ENCODE measurements around the gene CDC42SE2. TPM values are rescaled to one million over a fixed set of nuclear protein-coding genes. Genes with fewer than 3 reads are reported as not detected.
"Not testable (repeated sequence)": the region's sequence is repeated elsewhere in the genome, so short reads cannot be mapped to it uniquely, and the experiment has no call there.

CDC42SE2 gene
- polyA plus RNA-seq, 3 donors, result 54.7 to 61.1 (median 56.1) TPM

DNA sequence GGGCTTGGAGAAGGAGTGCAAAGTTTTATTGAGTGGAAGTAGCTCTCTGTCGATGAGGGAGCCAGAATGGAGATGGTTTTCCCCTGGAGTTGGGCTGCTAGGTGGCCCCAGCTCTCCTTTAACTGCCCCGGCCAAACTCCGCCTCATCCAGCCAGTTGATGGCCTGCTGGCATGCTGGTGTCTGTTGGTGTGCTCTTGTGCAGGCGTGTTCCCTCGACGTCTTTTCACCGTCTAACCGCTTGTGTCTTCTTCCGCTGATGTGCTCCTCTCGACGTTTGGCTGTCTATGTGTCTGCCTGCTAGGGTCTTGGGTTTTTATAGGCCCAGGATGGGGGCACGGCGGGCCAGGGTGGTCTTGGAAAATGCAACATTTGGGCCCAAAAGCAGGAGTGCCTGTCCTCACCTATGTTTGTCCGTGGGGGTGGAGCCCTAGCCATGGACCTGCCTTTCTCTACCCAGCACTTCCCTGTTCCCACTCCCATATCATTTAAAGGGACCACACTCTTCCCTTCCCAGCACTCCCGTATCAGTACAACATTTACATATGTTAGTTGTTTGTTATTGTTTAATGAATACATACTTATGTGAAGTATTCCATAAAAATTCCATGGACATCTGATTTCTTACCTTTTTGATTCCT lies 97.9 kb downstream of the CDC42SE2 start:
- DNase-seq (ENCODE audit: low read depth in 3 of 3, low spot score in 2 of 3), result no peak

DNA sequence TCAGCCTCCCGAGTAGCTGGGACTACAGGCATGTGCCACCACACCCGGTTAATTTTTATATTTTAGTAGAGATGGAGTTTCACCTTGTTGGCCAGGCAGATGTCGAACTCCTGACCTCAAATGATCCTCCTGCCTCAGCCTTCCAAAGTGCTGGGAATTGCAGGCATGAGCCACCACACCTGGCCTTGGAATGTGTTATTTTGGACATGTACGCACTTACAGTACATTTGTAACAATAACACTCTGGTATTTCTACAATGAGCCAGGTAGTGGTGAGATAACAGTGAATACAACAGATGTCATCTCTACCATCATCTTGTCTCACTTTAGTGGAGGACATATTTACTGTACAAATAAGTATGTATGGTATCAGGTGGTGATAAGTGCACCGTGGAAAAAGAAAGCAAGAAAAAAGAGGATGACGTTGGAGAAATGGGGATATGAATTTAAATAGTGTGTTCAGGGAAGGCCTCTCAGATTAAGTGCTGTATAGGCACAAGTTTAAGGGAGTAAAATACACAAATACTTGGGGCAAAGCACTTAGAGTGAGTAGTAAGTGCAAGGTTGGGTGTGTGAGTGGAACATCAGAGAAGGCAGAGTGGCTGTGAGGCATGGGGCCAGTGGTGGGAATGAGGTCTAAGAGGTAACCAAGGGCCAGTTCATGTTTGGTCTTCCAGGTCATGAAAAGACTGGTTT lies 100.1 kb downstream of the CDC42SE2 start:
- DNase-seq (ENCODE audit: low read depth in 3 of 3, low spot score in 2 of 3), result no peak

DNA sequence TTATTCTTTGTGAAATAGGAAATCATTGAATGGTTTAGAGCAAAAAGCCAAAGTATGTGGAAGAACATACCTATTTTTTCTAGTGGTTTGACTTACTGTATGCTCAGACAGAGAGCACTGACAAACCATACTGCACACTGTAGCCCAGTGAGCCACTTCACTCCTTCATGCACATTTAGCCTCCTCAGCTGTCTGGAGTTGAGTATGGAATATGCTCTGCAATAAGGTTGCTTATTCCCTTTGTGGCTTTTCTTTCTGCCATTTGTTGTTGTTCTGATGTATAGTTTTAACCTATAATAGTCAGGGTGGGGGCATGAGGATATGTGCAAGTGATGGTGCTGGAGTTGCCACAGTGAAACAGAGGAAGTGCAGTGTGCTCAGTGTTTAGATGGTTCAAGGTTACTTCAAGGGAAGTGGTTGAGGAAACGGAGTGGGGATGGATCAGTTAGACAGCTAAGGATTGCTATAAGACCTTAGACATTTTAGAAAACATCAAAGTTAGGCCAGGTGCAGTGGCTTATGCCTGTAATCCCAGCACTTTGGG lies 100.7 kb downstream of the CDC42SE2 start:
- DNase-seq (ENCODE audit: low read depth in 3 of 3, low spot score in 2 of 3), result no peak

DNA sequence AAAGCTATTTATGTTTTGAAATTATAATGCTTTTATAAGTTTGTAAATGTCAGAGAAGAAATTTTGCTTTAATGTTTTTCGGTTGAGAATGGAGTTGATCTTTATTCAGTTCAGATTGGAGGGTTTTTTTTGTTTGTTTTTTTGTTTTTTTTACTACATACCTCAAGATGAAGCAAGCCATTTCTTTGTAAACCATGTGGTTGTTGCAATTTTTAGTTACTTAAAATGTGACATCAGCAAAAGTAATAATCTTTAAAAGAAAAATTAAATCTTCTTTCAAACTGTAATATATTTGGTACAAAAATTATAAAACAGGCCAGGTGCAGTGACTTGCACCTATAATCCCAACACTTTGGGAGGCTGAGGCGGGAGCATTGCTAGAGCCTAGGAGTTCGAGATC lies 102.6 kb downstream of the CDC42SE2 start:
- DNase-seq (ENCODE audit: low read depth in 3 of 3, low spot score in 2 of 3), result no peak

DNA sequence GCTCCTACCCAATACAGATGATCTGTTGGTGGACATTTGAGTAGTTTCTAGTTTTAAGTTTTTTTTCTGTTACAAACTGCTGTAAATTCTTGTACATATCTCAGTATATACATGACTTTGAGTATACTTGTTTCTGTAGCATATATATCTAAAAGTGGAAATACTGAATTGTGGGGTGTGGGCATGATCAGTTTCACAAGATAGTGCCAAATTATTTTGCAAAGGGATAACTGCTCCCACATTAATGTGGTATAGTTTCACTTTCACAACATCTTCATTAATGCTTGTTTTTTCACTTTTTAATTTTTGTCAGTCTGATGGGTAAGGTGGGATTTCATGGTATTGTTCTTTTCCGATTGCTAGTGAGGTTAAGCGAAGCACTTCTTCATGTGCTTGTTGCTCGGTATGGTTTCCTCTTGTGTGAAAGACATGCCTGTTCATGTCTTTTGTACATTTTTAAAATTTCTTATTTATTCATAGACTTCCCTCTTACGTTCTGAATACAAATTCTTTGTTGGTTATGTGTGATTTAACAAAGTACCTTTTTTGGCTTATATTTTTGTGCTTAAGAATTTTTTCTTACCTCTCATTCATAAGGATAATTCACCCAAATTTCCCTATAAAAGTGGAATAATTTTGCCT lies 103.5 kb downstream of the CDC42SE2 start:
- no peak for DNase-seq (ENCODE audit: low read depth in 3 of 3, low spot score in 2 of 3)

DNA sequence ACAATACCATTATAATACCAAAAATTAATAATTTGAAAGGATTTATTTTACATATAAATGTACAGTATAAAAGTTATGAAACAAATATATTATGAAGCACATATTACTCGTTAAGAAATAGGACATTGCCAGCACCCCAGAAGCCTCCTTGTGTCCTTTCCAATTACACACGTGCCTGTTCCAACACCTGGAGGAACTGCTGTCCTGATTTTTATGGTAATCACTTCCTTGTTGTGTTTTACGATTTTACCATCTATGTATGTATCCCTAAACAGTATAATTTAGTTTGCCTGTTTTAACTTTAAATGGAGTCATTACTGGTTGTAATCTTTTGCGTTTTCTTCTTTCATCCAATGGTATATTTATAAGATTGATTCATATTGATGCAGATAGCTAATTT lies 105.0 kb downstream of the CDC42SE2 start:
- DNase-seq (ENCODE audit: low read depth in 3 of 3, low spot score in 2 of 3), result no peak

DNA sequence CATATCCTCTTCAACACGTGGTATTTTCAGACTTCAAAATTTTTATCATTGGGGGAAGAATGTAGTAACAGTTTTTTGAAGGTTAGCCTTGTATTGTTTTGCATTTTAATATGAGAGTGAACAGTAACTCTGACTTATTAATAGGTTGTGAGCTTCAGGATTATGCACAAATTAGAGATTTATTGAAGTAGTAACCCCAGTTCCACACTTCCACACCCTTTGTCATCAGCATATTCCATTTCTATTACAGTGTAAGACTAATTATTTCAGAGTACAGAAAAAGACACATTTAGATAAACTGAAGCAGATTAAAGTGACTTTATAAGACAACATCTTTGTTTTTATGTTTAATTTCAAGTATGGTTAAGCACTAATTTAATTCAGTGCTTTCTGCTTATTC lies 105.7 kb downstream of the CDC42SE2 start:
- DNase-seq (ENCODE audit: low read depth in 3 of 3, low spot score in 2 of 3), result no peak

DNA sequence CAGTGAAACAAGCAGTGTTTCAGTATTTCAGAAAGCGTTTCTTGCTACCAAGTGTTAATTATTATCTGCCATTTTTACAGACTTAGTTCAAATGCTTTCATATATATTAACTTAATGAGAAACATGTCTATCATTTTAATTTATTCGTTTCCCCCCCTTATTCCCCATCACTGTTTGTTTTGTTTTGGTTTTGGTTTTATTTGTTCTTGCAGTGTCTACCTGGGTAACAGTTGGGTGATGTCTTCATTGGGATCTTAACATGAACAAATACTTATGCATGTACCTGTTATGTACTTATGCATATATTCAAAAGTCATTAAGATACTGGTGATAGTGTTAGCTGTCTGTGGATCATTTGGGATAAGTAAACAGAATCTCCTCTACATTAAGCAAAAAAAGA lies 108.0 kb downstream of the CDC42SE2 start:
- DNase-seq (ENCODE audit: low read depth in 3 of 3, low spot score in 2 of 3), result no peak

DNA sequence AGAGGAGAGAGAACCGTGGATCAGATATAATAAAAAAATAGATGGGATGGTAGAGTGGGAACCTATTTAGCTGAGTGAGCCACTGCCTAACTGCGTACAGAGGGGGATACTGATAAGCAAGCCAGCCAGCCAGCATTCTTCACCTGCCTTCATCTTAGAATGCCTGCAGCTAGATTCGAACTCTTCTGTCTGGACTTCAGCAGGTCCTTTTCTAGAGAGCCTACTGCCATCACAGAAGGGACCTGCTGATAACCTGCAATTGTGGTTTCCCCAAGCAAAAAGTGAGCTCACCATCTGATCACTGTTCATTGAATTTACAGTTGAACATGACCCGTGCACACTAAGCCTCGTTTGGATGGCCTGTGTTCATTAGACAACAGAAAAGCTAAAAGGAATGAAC lies 109.4 kb downstream of the CDC42SE2 start:
- no peak for DNase-seq (ENCODE audit: low read depth in 3 of 3, low spot score in 2 of 3)

DNA sequence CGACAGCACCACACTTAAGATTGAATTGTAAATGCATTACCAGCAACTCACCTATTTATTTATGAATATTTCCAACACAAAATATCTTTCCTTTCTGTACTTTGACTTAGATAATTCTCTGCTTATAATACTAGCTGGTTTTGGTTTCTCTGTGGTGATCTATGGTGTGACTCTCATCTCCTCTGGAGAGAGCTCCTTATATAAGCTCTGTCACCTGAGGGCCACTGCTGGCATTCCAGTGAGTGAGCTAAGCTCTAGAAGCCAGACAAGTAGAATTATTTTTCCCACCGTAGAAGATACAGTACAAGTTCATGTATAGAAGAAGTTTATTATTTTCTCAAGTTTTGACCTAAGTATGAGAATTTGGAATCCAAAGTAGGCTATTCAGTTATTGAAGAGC lies 111.5 kb downstream of the CDC42SE2 start:
- no peak for DNase-seq (ENCODE audit: low read depth in 3 of 3, low spot score in 2 of 3)

DNA sequence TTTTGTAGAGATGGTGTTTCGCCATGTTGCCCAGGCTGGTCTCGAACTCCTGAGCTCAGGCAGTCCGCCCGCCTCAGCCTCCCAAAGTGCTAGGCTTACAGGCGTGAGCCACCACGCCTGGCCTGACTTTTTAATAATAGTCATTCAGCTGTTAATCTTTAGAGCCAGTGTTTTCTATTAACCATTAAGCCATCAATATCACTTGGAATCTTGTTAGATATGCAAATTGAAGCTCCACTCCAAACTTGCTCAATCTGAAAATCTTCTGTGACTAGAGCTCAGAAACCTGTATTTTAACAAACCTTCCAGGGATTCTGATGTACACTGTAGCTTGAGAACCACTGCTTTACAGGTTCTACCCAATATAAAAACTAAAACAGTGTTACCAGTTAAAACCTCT lies 113.5 kb downstream of the CDC42SE2 start:
- no peak for DNase-seq (ENCODE audit: low read depth in 3 of 3, low spot score in 2 of 3)

DNA sequence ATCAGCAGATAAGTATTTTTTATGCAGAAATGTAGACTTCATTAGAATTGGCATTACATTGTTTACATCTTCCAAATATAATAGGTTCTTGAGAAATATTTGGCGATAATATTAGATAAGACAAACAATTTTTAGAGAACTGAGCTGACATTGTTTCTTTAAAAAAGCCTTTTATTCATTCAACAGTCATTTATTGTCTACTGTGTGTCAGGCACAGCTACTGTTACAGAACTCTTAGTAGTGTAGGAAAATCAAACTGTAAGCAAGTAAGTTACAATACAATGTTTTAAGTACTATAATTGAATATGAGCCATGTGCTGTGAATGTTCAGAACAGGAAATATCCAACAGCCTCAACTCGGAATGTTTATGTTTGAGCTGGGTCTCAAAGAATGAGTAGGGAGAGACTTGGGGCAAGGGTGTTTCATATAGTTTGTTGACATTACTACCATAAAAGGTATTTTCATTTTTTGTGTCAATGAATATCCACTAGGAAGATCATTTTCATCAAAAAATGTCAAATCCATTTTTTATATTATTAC lies 114.0 kb downstream of the CDC42SE2 start:
- DNase-seq (ENCODE audit: low read depth in 3 of 3, low spot score in 2 of 3), result no peak

DNA sequence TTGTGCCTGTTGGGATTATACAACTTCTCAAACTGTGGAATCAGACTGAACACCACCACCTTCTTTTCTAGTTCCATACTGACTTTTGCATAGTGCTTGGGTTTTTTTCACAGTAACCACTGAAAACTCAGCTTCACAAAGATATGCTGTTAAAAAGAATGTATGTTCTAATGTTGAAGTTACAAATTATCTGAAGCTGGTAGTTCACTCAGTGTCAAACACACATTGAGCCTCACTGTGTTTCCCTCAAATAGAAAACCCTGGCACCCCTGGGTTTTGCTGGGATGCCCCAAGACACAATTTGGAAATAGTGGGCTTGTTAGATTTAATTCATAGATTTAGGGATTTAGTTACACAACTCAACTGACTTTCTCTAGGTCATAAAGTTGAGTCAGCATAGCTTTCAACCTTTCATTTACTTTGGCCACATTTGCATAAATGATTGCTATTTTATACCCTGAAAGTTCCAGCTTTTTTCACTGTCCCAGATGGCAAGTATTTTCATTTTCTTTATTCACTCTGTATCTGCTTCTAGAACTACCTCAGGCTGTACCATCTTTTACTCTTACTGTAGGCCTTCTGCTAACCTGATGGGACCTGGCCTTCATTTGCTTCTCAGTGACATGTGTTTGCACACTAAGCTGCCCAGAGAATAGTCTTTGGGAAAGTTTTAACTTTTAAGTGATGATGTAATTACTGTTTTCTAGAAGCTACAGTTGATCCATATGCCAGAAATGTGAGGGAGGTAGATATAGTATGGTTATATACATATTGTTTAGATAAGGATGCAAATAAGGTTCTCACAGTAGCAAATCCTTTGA lies 115.1 kb downstream of the CDC42SE2 start:
- DNase-seq (ENCODE audit: low read depth in 3 of 3, low spot score in 2 of 3), result no peak

DNA sequence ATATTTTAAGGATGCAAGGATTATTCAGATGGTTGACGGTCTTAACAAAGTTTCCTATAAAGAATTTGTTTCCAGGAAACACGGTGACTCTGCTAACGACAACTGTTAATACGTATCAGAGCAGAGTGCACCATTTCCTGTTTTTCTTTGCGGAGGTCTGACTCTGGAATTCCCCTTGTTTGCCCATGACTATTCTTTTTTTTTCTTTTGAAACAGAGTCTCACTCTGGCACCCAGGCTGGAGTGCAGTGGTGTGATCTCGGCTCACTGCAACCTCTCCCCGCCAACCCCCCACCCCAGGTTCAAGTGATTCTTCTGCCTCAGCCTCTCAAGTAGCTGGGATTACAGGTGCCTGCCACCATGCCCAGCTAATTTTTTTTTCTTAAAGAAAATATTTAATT lies 115.9 kb downstream of the CDC42SE2 start:
- DNase-seq (ENCODE audit: low read depth in 3 of 3, low spot score in 2 of 3), result no peak

DNA sequence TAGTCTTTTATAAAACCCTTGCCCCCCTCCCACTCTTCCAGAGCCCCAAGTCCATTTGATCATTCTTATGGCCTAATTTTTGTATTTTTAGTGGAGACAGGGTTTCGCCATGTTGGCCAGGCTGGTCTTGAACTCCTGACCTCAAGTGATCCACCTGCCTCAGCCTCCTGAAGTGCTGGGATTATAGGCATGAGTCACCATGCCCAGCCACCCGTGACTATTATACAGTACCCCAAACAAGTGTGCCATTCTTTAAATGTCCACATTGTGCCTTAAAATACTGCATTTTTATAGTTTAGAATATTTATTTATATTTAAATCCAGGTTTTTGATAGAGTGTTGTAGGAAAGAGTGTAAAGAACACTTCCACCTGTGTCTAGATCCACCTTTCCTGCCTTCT lies 116.4 kb downstream of the CDC42SE2 start:
- DNase-seq (ENCODE audit: low read depth in 3 of 3, low spot score in 2 of 3), result not testable (repeated sequence)

DNA sequence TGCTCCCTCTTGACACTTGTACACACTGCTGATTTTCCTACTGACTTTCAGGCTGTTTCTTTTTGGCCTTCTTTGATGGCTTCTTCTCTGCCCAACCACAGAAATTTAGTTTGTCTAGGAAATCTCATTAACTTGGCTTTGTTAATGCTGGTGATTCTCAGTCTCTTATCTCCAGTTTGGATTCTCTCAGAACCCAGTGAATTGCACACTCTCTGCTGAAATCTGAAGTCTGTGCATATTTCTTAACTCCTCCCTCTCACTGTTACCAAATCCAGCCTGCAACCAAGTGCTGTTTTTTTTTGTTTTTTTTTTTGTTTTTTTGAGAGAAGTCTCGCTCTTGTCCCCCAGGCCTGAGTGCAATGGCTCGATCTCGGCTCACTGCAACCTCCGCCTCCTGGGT lies 117.2 kb downstream of the CDC42SE2 start:
- DNase-seq (ENCODE audit: low read depth in 3 of 3, low spot score in 2 of 3), result no peak

DNA sequence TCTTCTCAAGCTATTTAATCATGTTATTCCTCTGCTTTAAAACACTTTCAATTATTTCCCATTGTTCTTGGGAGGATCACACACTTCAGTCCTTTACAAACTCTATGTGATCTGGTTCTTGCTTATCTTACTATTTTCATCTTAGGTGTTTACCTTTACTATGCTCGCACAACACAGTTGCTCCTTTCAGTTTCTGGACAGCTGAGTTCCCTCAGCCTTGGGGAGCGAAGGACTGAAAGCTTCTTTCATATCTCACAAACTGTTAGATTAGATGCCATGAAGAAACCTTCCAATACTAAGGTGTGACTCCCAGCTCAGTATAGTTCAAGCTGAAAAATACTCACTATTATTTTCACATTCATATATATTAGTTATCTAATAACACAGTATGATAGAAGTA lies 117.9 kb downstream of the CDC42SE2 start:
- no peak for DNase-seq (ENCODE audit: low read depth in 3 of 3, low spot score in 2 of 3)

DNA sequence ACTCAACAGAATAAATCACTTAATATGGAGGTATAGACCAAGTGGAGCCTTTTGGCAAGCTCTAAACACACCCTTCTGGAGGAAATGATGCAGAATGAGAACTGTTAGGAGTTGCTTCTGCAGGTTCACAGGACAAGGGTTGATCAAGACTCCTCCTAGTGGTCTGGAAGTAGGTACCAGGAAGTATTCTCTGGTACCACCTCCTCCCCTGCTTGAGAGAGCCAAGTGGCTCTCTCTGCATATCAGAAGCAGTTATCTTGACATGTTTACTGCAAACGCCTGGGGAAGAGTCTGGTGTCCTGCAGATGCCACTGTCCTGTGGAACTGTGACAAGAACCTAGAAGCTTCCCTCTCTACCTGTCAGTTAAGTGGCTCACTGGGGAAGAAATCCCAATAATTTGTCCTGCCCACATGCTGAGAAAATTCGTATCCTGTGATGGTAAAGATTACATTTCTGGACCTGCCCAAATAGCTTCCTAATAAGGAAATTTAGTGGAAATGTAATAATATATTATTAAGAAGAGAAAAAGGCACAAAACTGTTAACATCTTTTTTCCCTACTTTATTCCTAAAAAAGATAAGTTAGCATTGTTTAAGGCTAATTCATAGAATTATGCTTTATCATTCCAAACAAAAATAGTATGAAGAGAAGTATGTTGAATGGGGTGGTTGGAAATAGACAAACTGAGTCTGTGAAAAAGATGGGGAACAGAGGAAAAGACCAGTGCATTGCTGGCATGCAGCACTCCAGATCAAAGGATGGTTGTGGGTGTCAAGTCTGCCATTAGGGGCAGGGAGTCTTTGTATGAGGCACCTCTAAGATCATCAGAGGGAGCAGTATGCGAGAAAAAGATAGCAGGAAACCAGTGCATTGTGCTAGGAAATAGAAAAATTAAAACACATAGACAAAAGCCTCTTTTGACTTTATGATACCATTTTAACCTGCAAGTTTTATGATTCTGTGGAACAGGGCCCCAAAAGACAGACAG lies 118.8 kb downstream of the CDC42SE2 start:
- no peak for DNase-seq (ENCODE audit: low read depth in 3 of 3, low spot score in 2 of 3)

DNA sequence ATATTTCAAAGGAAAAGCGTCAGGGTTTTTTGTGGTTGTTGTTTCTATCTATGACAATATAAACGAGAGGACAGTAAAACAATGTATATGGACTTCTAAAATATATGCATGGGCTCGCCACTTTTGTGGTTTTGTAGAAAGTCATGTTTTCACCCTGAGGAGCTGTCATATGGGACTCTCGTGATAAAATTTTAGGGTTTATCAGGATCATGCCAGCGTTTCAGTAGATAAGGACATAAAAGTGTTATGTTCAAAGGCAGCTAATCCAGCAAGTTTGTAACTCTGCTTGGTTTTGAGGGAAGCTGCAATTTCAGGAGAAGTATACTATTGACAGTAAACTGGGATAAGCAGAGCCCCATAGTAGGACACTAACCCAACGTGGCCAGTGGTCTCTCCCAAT lies 120.3 kb downstream of the CDC42SE2 start:
- DNase-seq (ENCODE audit: low read depth in 3 of 3, low spot score in 2 of 3), result no peak
